ENCODE results near the gene SFRP5. TPM values are rescaled to one million over a fixed set of nuclear protein-coding genes. Genes with fewer than 3 reads are reported as not detected.

The SFRP5 gene
- total RNA-seq, 1 experiment from 2014 or later, result not detected

DNA sequence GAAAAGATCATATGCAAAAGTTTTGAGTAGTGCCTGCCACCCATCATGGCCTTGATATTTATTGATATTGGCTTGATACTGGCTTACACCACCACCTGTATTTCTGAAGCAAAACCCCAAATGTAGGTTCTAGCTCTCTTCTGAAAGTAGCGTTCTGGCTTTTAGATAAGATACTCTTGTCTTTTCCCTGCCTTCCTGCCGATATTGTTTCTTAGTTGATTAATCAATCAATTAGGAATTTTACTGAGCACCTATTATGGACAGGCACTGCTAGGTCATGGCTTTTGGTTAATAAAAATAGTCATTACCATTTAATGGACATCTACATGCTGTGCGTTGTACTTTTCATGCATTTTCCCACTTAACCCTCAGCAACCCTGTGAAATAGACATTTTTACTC lies 7.9 kb downstream of the SFRP5 start:
- no peak for ATAC-seq
- CTCF ChIA-PET, result interaction anchor here (1.8 kb wide), 1 partner anchor 282 kb away, joined by 4 read pairs; no protein-coding TSS in a partner anchor
- DNase-seq (ENCODE audit: low read depth, low spot score), result no peak
- no peak overlapping the region for H3K4me2 ChIP-seq (ENCODE audit: low read length)
- no peak overlapping the region for H3K4me3 ChIP-seq (replicated peaks in 1 of 2; ENCODE audit: low read depth in 1 of 2, low read length in 2 of 2)
- no peak overlapping the region for H3K9ac ChIP-seq (ENCODE audit: low read length)
- TF ChIP-seq POLR2A (IDR thresholded peaks at IDR 0.05; ENCODE audit: borderline replicate concordance, extremely low read depth, insufficient read depth, insufficient read length) (no peak), FOSL1 (IDR thresholded peaks at IDR 0.05; ENCODE audit: low read depth) (no peak), POLR2AphosphoS5 (IDR thresholded peaks at IDR 0.05; ENCODE audit: low read depth, low read length) (no peak), YY1 (IDR thresholded peaks at IDR 0.05; ENCODE audit: extremely low read depth, insufficient replicate concordance, low read depth, low read length) (no peak), EGR1 (IDR thresholded peaks at IDR 0.05; ENCODE audit: low read depth) (no peak), CBX3 (IDR thresholded peaks at IDR 0.05; ENCODE audit: low read depth) (no peak), ZFX (IDR thresholded peaks at IDR 0.05) (no peak), SIN3A (IDR thresholded peaks at IDR 0.05; ENCODE audit: low read depth) (no peak), RAD21 (IDR thresholded peaks at IDR 0.05; ENCODE audit: low read depth) (no peak)
- TF ChIP-seq, protein P1, sequence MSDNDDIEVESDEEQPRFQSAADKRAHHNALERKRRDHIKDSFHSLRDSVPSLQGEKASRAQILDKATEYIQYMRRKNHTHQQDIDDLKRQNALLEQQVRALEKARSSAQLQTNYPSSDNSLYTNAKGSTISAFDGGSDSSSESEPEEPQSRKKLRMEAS (IDR thresholded peaks at IDR 0.05), result no peak
- TF ChIP-seq, protein P2, sequence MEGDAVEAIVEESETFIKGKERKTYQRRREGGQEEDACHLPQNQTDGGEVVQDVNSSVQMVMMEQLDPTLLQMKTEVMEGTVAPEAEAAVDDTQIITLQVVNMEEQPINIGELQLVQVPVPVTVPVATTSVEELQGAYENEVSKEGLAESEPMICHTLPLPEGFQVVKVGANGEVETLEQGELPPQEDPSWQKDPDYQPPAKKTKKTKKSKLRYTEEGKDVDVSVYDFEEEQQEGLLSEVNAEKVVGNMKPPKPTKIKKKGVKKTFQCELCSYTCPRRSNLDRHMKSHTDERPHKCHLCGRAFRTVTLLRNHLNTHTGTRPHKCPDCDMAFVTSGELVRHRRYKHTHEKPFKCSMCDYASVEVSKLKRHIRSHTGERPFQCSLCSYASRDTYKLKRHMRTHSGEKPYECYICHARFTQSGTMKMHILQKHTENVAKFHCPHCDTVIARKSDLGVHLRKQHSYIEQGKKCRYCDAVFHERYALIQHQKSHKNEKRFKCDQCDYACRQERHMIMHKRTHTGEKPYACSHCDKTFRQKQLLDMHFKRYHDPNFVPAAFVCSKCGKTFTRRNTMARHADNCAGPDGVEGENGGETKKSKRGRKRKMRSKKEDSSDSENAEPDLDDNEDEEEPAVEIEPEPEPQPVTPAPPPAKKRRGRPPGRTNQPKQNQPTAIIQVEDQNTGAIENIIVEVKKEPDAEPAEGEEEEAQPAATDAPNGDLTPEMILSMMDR (IDR thresholded peaks at IDR 0.05 in 2 of 3, conservative IDR thresholded peaks at IDR 0.05 in 1 of 3; ENCODE audit: borderline replicate concordance in 1 of 3, insufficient read depth in 1 of 3, low read depth in 2 of 3, low read length in 2 of 3), result no peak
- intact Hi-C loops (cut with micrococcal nuclease), result no loop called here
- no peaks in the 10 kb centered on the region for H3K9me3 ChIP-seq (ENCODE audit: control insufficient read depth in 1 of 2, insufficient read depth in 1 of 2, low read depth in 1 of 2, low read length in 2 of 2)
- no peaks in the 10 kb centered on the region for H3K9me2 ChIP-seq (ENCODE audit: insufficient read depth)
- H3K27ac ChIP-seq (ENCODE audit: low read depth, low read length), result no peak overlapping the region
- H4K20me1 ChIP-seq (ENCODE audit: insufficient read depth), result no peaks in the 10 kb centered on the region
- BruUV-seq (replicated peaks), result no TSS peak
- POLR2A ChIA-PET, result no interaction called here
- RAD21 ChIA-PET (ENCODE audit: low non-redundant PET in 1 of 2, low total read pairs in 2 of 2, uncharacterized antibody in 2 of 2, unreplicated experiment in 2 of 2), result interaction anchor here in 1 of 2 experiments (0.7 kb wide), 1 partner anchor 126 kb away, joined by 7 read pairs; no protein-coding TSS in a partner anchor
- H3K4me1 ChIP-seq (ENCODE audit: control insufficient read depth in 1 of 2, insufficient read depth in 2 of 2, low read length in 2 of 2), result peaks cover 2 to 4% of the 10 kb centered on the region in 2 experiments; a peak in 3 of 4 replicates
- no peak overlapping the region for H2AFZ ChIP-seq (ENCODE audit: low read depth, low read length, poor library complexity, severe bottlenecking)
- H3K27me3 ChIP-seq (ENCODE audit: insufficient read depth, low read length), result no peaks in the 10 kb centered on the region
- H3K36me3 ChIP-seq (ENCODE audit: control insufficient read depth in 1 of 2, insufficient read depth in 2 of 2, low read length in 2 of 2), result peaks cover 10 to 18% of the 10 kb centered on the region in 2 experiments; a peak in 3 of 4 replicates
- H3K79me2 ChIP-seq (ENCODE audit: insufficient read depth, low read length), result no peaks in the 10 kb centered on the region

Data from HCT116 (cell line).